Eye (tissue), 1 donor: ENCODE data around the gene CIAO3.

ENCODE experiments used
- DNase-seq: peaks from one replicate; pipeline ENCODE4 v3.0.0-alpha.2; 2015

Gene CIAO3

GRCh38 chr16:775236-775796 is 34.5 kb upstream of the CIAO3 start:
- DNase-seq = no peak

GRCh38 chr16:774086-775001 is 33.5 kb upstream of the CIAO3 start:
- DNase-seq = no peak

- no peak for DNase-seq
These were observed 32.2 kb upstream of the CIAO3 start for GRCh38 chr16:772959-773358.

- no peak for DNase-seq
These were observed 29.6 kb upstream of the CIAO3 start for GRCh38 chr16:770411-770810.

- DNase-seq = no peak
These were observed 29.1 kb upstream of the CIAO3 start for GRCh38 chr16:769934-770333.

- DNase-seq = no peak
These were observed 28.5 kb upstream of the CIAO3 start for GRCh38 chr16:769184-769784.

- no peak for DNase-seq
These were observed 27.6 kb upstream of the CIAO3 start for GRCh38 chr16:768428-768827.

- DNase-seq = no peak
These were observed 27.0 kb upstream of the CIAO3 start for GRCh38 chr16:767743-768235.

GRCh38 chr16:766820-767640 is 26.2 kb upstream of the CIAO3 start:
- no peak for DNase-seq

- DNase-seq = no peak
These were observed 25.4 kb upstream of the CIAO3 start for GRCh38 chr16:766008-766819.

GRCh38 chr16:765488-765865 is 24.7 kb upstream of the CIAO3 start:
- DNase-seq = no peak

- DNase-seq = no peak
These were observed 24.2 kb upstream of the CIAO3 start for GRCh38 chr16:764848-765487.

GRCh38 chr16:764184-764750 is 23.5 kb upstream of the CIAO3 start:
- DNase-seq = no peak

- DNase-seq = no peak
These were observed 22.8 kb upstream of the CIAO3 start for GRCh38 chr16:763369-764183.

GRCh38 chr16:762595-763268 is 21.9 kb upstream of the CIAO3 start:
- DNase-seq = no peak

- no peak for DNase-seq
These were observed 21.1 kb upstream of the CIAO3 start for GRCh38 chr16:761625-762513.

- no peak for DNase-seq
These were observed 19.9 kb upstream of the CIAO3 start, which contains the start of gene MSLN for GRCh38 chr16:760545-761343. Gene MSLN, plus strand, starts transcription at chr16:760734. Its CDS starts 1,947 bp downstream, at chr16:762681.

- DNase-seq = no peak
These were observed 19.3 kb upstream of the CIAO3 start for GRCh38 chr16:760065-760464.
